H1 (cell line): Measurements from ENCODE around the gene FAM171A1. TPM values are rescaled to one million over a fixed set of nuclear protein-coding genes. Genes with fewer than 3 reads are reported as not detected.

Experiments used
- CTCF ChIA-PET: fragments of 300-600 bp; sonication (Branson Sonifier 250); formaldehyde crosslinking; loops from one replicate; lab custom pipeline; 2021; ENCODE audit not compliant: partially characterized antibody; lab: Charles Lee
- POLR2A ChIA-PET: fragments of 300-600 bp; sonication (Branson Sonifier 250); formaldehyde crosslinking; loops from one replicate; lab custom pipeline; 2021; ENCODE audit warnings: inconsistent platforms; ENCODE audit not compliant: partially characterized antibody; lab: Charles Lee
- DNase-seq, 2 experiments: peaks; one replicate each; pipeline versions ENCODE4 v3.0.0 to v3.0.0-alpha.2; 2010 to 2022; ENCODE audit warnings: low spot score in 2 of 2, low read depth in 1 of 2, mixed read lengths in 1 of 2
- FAIRE-seq: peaks from 2 replicates; lab custom pipeline; 2011; peaks lifted over from hg19 to GRCh38; lab: Jason Lieb, UNC
- H2AFZ ChIP-seq: 2 replicates; pipeline ENCODE4 v1.8.1; 2012; ENCODE audit warnings: low read length, inconsistent platforms
- H2AK5ac ChIP-seq: 2 replicates; pipeline ENCODE4 v1.6.1; 2013; ENCODE audit warnings: low read depth, low read length
- H2BK120ac ChIP-seq: replicated peaks from 2 replicates; pipeline ENCODE3; 2013; ENCODE audit warnings: low read depth, low read length, inconsistent platforms
- H2BK12ac ChIP-seq: 2 replicates; pipeline ENCODE4 v1.6.1; 2013; ENCODE audit warnings: low read depth, low read length
- H2BK15ac ChIP-seq: 2 replicates; pipeline ENCODE4 v1.6.1; 2013; ENCODE audit warnings: low read length
- H2BK20ac ChIP-seq: 2 replicates; pipeline ENCODE4 v1.6.1; 2013; ENCODE audit warnings: low read length
- H2BK5ac ChIP-seq: 2 replicates; pipeline ENCODE4 v1.6.1; 2013; ENCODE audit warnings: low read depth, low read length
- H3K14ac ChIP-seq: 2 replicates; pipeline ENCODE4 v1.6.1; 2013; ENCODE audit warnings: inconsistent platforms; ENCODE audit not compliant: insufficient read length
- H3K18ac ChIP-seq: 2 replicates; pipeline ENCODE4 v1.6.1; 2013; ENCODE audit warnings: low read length; ENCODE audit errors: extremely low read depth
- H3K23ac ChIP-seq: 2 replicates; pipeline ENCODE4 v1.6.1; 2013; ENCODE audit warnings: inconsistent platforms; ENCODE audit not compliant: insufficient read length
- H3K23me2 ChIP-seq: 2 replicates; pipeline ENCODE4 v1.6.1; 2013; ENCODE audit warnings: low read depth, low read length
- H3K27ac ChIP-seq: 2 replicates; pipeline ENCODE4 v1.6.1; 2011; ENCODE audit warnings: low read depth, low read length, inconsistent platforms
- H3K27me3 ChIP-seq, 4 experiments: replicated peaks in 1 of 4; 1 replicate in 1 of 4; 2 replicates in 3 of 4; pipeline versions ENCODE4 v1.6.1 to v1.8.1; 2011 to 2013; ENCODE audit warnings: low read length in 3 of 4, mild to moderate bottlenecking in 3 of 4, inconsistent platforms in 2 of 4, mixed read lengths in 2 of 4, moderate library complexity in 1 of 4; ENCODE audit not compliant: control insufficient read depth in 3 of 4, insufficient read depth in 3 of 4; ENCODE audit errors: extremely low read depth in 1 of 4
- H3K36me3 ChIP-seq, 4 experiments: 2 replicates each; pipeline versions ENCODE4 v1.6.1 to v1.8.1; 2011 to 2013; ENCODE audit warnings: mild to moderate bottlenecking in 4 of 4, low read length in 3 of 4, moderate library complexity in 2 of 4, control low read depth in 1 of 4, inconsistent platforms in 1 of 4; ENCODE audit not compliant: insufficient read depth in 4 of 4, control insufficient read depth in 2 of 4
- H3K4ac ChIP-seq: replicated peaks from 2 replicates; pipeline ENCODE3; 2013; ENCODE audit warnings: low read length, low read depth, mixed read lengths, inconsistent platforms; ENCODE audit not compliant: insufficient read length
- H3K4me1 ChIP-seq, 4 experiments: replicated peaks in 1 of 4; 1 replicate in 1 of 4; 2 replicates in 3 of 4; pipeline versions ENCODE4 v1.6.1 to v1.8.1; 2011 to 2013; ENCODE audit warnings: low read length in 3 of 4, inconsistent platforms in 2 of 4, mixed read lengths in 1 of 4; ENCODE audit not compliant: insufficient read depth in 4 of 4, control insufficient read depth in 3 of 4
- H3K4me2 ChIP-seq, 2 experiments: 2 replicates each; pipeline versions ENCODE4 v1.6.1 to v1.8.1; 2011 to 2013; ENCODE audit warnings: low read depth in 2 of 2, low read length in 2 of 2, control low read depth in 1 of 2, inconsistent platforms in 1 of 2, mild to moderate bottlenecking in 1 of 2; ENCODE audit not compliant: insufficient read depth in 1 of 2
- H3K4me3 ChIP-seq, 4 experiments: fragments of 200-600, 300-600 bp in 1 of 4; sonication (generic), shearing (Covaris generic), sonication (Bioruptor Twin) in 1 of 4; 2 replicates each; pipeline versions ENCODE4 v1.5.1 to v1.8.1; 2011 to 2016; ENCODE audit warnings: low read length in 4 of 4, low read depth in 3 of 4, control low read depth in 2 of 4, inconsistent platforms in 2 of 4, mild to moderate bottlenecking in 2 of 4, mixed read lengths in 1 of 4, moderate library complexity in 1 of 4; ENCODE audit not compliant: insufficient read depth in 2 of 4; ENCODE audit errors: extremely low read depth in 1 of 4
- H3K56ac ChIP-seq: replicated peaks from 2 replicates; pipeline ENCODE3; 2013; ENCODE audit warnings: low read depth, mild to moderate bottlenecking, mixed read lengths, low read length, inconsistent platforms; ENCODE audit not compliant: insufficient read length
- H3K79me1 ChIP-seq: 2 replicates; pipeline ENCODE4 v1.6.1; 2013; ENCODE audit warnings: low read depth, low read length, control low read depth
- H3K79me2 ChIP-seq, 2 experiments: 2 replicates each; pipeline versions ENCODE4 v1.6.1 to v1.8.1; 2012 to 2013; ENCODE audit warnings: low read length in 2 of 2, mild to moderate bottlenecking in 2 of 2, inconsistent platforms in 1 of 2; ENCODE audit not compliant: insufficient read depth in 2 of 2, control insufficient read depth in 1 of 2
- H3K9ac ChIP-seq, 4 experiments: replicated peaks in 1 of 4; 1 replicate in 1 of 4; 2 replicates in 3 of 4; pipeline versions ENCODE4 v1.6.1 to v1.8.1; 2011 to 2013; ENCODE audit warnings: low read depth in 3 of 4, low read length in 3 of 4, control low read depth in 2 of 4, mild to moderate bottlenecking in 2 of 4, moderate library complexity in 2 of 4, inconsistent platforms in 1 of 4; ENCODE audit errors: extremely low read depth in 1 of 4
- H3K9me3 ChIP-seq, 2 experiments: 2 replicates each; pipeline versions ENCODE4 v1.6.1 to v1.8.1; 2012 to 2013; ENCODE audit warnings: mild to moderate bottlenecking in 2 of 2, moderate library complexity in 2 of 2, control low read depth in 1 of 2, inconsistent platforms in 1 of 2, low read depth in 1 of 2, low read length in 1 of 2, mixed read lengths in 1 of 2; ENCODE audit not compliant: insufficient read depth in 2 of 2
- H4K20me1 ChIP-seq, 2 experiments: replicated peaks in 1 of 2; 2 replicates each; pipeline versions ENCODE3 to v1.8.1; 2011 to 2013; ENCODE audit warnings: inconsistent platforms in 2 of 2, low read length in 2 of 2, mild to moderate bottlenecking in 1 of 2; ENCODE audit not compliant: insufficient read depth in 2 of 2, control insufficient read depth in 1 of 2
- H4K5ac ChIP-seq: 2 replicates; pipeline ENCODE4 v1.6.1; 2013; ENCODE audit warnings: low read length, low read depth, mixed read lengths, inconsistent platforms; ENCODE audit not compliant: insufficient read length
- H4K8ac ChIP-seq: 2 replicates; pipeline ENCODE4 v1.8.0; 2013; ENCODE audit warnings: mild to moderate bottlenecking, moderate library complexity, low read length, inconsistent platforms; ENCODE audit not compliant: insufficient read depth; ENCODE audit errors: extremely low read depth
- H4K91ac ChIP-seq: replicated peaks from 2 replicates; pipeline ENCODE3; 2013; ENCODE audit warnings: low read length, mixed read lengths, inconsistent platforms; ENCODE audit not compliant: insufficient read length
- ATF3 ChIP-seq: IDR thresholded peaks from 2 replicates; pipeline ENCODE4 v1.6.1; 2011; ENCODE audit warnings: low read depth, mild to moderate bottlenecking, low read length; ENCODE audit not compliant: insufficient read depth
- CBX8 ChIP-seq: fragments of 300-800, 300-1000 bp; sonication (generic); IDR thresholded peaks from 2 replicates; pipeline ENCODE4 v1.7.1; 2016; ENCODE audit warnings: low read depth, low read length, borderline replicate concordance
- CEBPB ChIP-seq: IDR thresholded peaks from 2 replicates; pipeline ENCODE4 v1.6.1; 2012; ENCODE audit warnings: low read depth, low read length
- CHD1 ChIP-seq: IDR thresholded peaks from 2 replicates; pipeline ENCODE4 v1.6.1; 2012; ENCODE audit warnings: low read depth, low read length, improper control_type of control experiment
- CHD2 ChIP-seq: IDR thresholded peaks from 2 replicates; pipeline ENCODE4 v1.6.1; 2012; ENCODE audit warnings: low read length, improper control_type of control experiment
- GTF2F1 ChIP-seq: IDR thresholded peaks from 2 replicates; pipeline ENCODE4 v1.6.1; 2012; ENCODE audit warnings: low read depth, low read length, improper control_type of control experiment, borderline replicate concordance
- HDAC6 ChIP-seq: IDR thresholded peaks from one replicate; pipeline ENCODE4 v1.7.1; 2012; ENCODE audit warnings: low read depth, mild to moderate bottlenecking, inconsistent platforms, low read length, moderate library complexity
- POLR2AphosphoS5 ChIP-seq: IDR thresholded peaks from 2 replicates; pipeline ENCODE4 v1.6.1; 2011; ENCODE audit warnings: low read depth, low read length
- SIN3A ChIP-seq, 2 experiments: IDR thresholded peaks in 1 of 2; conservative IDR thresholded peaks in 1 of 2; 2 replicates each; pipeline ENCODE4 v1.6.1; 2011 to 2012; ENCODE audit warnings: low read length in 2 of 2, improper control_type of control experiment in 1 of 2, low read depth in 1 of 2, mild to moderate bottlenecking in 1 of 2
- TBP ChIP-seq: IDR thresholded peaks from 2 replicates; pipeline ENCODE4 v1.6.1; 2011; ENCODE audit warnings: low read depth, low read length, improper control_type of control experiment
- TCF12 ChIP-seq: IDR thresholded peaks from 2 replicates; pipeline ENCODE4 v1.6.1; 2011; ENCODE audit warnings: low read depth, mild to moderate bottlenecking, low read length
- ZNF274 ChIP-seq: IDR thresholded peaks from 2 replicates; pipeline ENCODE4 v1.7.0; 2012; ENCODE audit warnings: low read length, borderline replicate concordance; ENCODE audit errors: extremely low read depth
- WGBS, 2 experiments: shearing (Covaris generic) in 1 of 2; methylation state at CpG; one replicate each; pipeline versions ENCODE4 v1.1.6 to v1.1.7; 2013 to 2015; ENCODE audit warnings: low lambda C conversion rate in 2 of 2, mixed read lengths in 2 of 2, inconsistent platforms in 1 of 2, low coverage in 1 of 2, missing lambda C conversion rate in 1 of 2; ENCODE audit not compliant: insufficient replicate concordance in 2 of 2, insufficient coverage in 1 of 2, insufficient read length in 1 of 2; ENCODE audit errors: extremely low coverage in 1 of 2, missing lambda C conversion rate in 1 of 2; 5-methylcytosine and 5-hydroxymethylcytosine counted together
- polyA plus RNA-seq, 7 experiments: library from polyadenylated mRNA; depleted of rRNA in 3 of 7; stranded (reverse) in 5 of 7; unstranded in 2 of 7; fragments of >200 nt in 5 of 7; fragments of 200-250 nt in 2 of 7; gene quantifications; 1 replicate in 5 of 7; 2 replicates in 1 of 7; 4 replicates in 1 of 7; pipeline versions ENCODE4 v1.2.1 to v1.2.3, GENCODE V29; 2011 to 2013; ENCODE audit warnings: missing spikeins in 2 of 7, mixed read lengths in 2 of 7
- total RNA-seq: library from RNA; stranded (reverse); fragmentation: NEBNext Ultra II Directional; extraction: Animal tissue kit (Norgen Biotek cat#: 25700); gene quantifications from 2 replicates; pipeline ENCODE4 v1.2.1, GENCODE V29; 2021

Gene FAM171A1
- total and polyA plus RNA-seq, 2 of the 8 experiments (the other 6 are each of a cell fraction or from before 2014, with no cell fraction given): 26.6 to 42.1 TPM

- Histone ChIP-seq H2BK5ac (no peak overlapping the region), H4K5ac (no peak overlapping the region), H3K4ac (no peak overlapping the region), H3K9me3 (no peaks in the 10 kb centered on the region), H3K79me1 (peaks cover 4% of the 10 kb centered on the region; the same call in 1 of the 2 replicates), H3K18ac (no peak overlapping the region), H3K23me2 (no peaks in the 10 kb centered on the region), H4K8ac (no peak overlapping the region), H4K20me1 (no peaks in the 10 kb centered on the region), H3K36me3 (no peaks in the 10 kb centered on the region), H3K9ac (no peak overlapping the region), H3K14ac (no peak overlapping the region), H3K4me3 (no peak overlapping the region), H2BK120ac (no peak overlapping the region), H2AFZ (no peak overlapping the region), H3K23ac (no peak overlapping the region), H3K27me3 (no peaks in the 10 kb centered on the region), H3K56ac (no peak overlapping the region), H2BK20ac (no peak overlapping the region), H2BK12ac (no peak overlapping the region), H3K27ac (no peak overlapping the region), H2AK5ac (no peak overlapping the region), H3K79me2 (no peaks in the 10 kb centered on the region; a peak in 1 of 4 replicates), H3K4me2 (no peak overlapping the region), H4K91ac (no peak overlapping the region), H3K4me1 (peaks cover 0 to 7% (median 2%) of the 10 kb centered on the region in 4 experiments; a peak in 2 of 7 replicates), H2BK15ac (no peak overlapping the region)
- POLR2A ChIA-PET: no interaction called here
- no peak for TF ChIP-seq SIN3A (conservative IDR thresholded peaks at IDR 0.05 in 1 of 2, IDR thresholded peaks at IDR 0.05 in 1 of 2; ENCODE audit: low read depth in 1 of 2, low read length in 2 of 2)
- no peak for TF ChIP-seq POLR2AphosphoS5
- TF ChIP-seq ZNF274: no peak
- TF ChIP-seq TBP: no peak
- no peak for TF ChIP-seq ATF3
- no peak for TF ChIP-seq GTF2F1
- no peak for TF ChIP-seq CBX8
- no peak for TF ChIP-seq TCF12
- no peak for TF ChIP-seq HDAC6
- TF ChIP-seq CEBPB: no peak
- no peak for TF ChIP-seq CHD2
- no peak for TF ChIP-seq CHD1
- no peak for DNase-seq
- WGBS, 2 experiments: 89% methylated on average over 5 of the region's 5 CpGs; no CpG with 5 or more reads in 1 of the 2 experiments
- no peak for FAIRE-seq
- CTCF ChIA-PET: no interaction called here
Measured at GRCh38 chr10:15295537-15296325, 75.4 kb downstream of the FAM171A1 start.
